Measurements from ENCODE around the gene GDF3.
A peak's percentile ranks its signal among the peaks of the same experiment; 100 is the strongest.
"Not testable (repeated sequence)": the region's sequence is repeated elsewhere in the genome, so short reads cannot be mapped to it uniquely, and the experiment has no call there.

The GDF3 gene

GRCh38 chr12:7681535-7681934, 14.0 kb downstream of the GDF3 start:
- ATAC-seq = no peak
- H3K27me3 Mint-ChIP-seq = peaks cover 9% of the 10 kb centered on the region
- no peaks in the 10 kb centered on the region for H3K36me3 Mint-ChIP-seq
- H3K9me3 Mint-ChIP-seq = no peaks in the 10 kb centered on the region
- H3K4me3 Mint-ChIP-seq = no peak overlapping the region
- H3K4me1 Mint-ChIP-seq = peaks cover 13% of the 10 kb centered on the region
- H3K27ac Mint-ChIP-seq = no peak overlapping the region

DNA sequence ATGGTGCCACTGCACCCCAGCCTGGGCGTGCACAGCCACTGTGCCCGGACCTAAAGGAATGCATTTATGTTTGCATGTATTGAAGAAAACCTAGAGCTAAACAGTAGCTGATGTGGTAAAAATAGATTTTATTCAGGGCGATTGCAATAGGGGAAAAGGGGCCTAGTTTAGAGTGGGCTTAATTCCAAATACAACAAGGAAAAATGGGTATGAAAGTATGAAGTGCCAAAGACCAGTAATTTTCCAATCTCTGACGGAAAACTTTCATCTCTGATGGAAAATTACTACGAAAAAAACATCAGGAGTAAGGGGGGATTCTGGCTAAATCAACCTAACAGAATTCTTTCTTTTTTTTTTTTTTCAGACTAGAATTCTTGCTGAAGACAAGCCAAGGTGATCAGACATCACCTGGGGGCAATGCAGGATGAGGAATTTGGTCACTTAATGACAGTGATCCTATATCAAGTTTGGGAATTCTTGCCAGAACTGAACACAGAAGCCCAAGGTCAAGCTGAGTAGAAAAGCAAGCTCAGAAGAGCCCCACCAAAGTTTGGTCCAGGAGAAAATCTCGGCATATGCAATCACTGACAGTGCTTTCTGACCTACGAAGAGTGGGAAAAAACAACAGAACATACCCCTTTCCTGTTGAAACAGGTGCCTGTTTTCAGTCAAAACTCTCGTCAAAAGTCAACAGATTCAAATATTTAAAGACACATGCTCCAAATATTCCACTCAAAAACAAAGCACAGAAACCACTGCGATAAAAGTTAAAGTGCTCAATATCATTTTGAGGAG, 16.1 kb downstream of the GDF3 start:
- Mint-ChIP-seq H3K4me3 (no peak overlapping the region), H3K36me3 (no peaks in the 10 kb centered on the region), H3K27ac (no peak overlapping the region), H3K27me3 (peaks cover 10% of the 10 kb centered on the region), H3K9me3 (no peaks in the 10 kb centered on the region), H3K4me1 (peaks cover 11% of the 10 kb centered on the region)
- ATAC-seq = no peak

GRCh38 chr12:7678744-7679143, 16.8 kb downstream of the GDF3 start:
- H3K36me3 Mint-ChIP-seq = no peaks in the 10 kb centered on the region
- no peaks in the 10 kb centered on the region for H3K9me3 Mint-ChIP-seq
- no peak overlapping the region for H3K4me3 Mint-ChIP-seq
- no peak overlapping the region for H3K27ac Mint-ChIP-seq
- peaks cover 7% of the 10 kb centered on the region for H3K4me1 Mint-ChIP-seq
- no peak for ATAC-seq
- peaks cover 15% of the 10 kb centered on the region for H3K27me3 Mint-ChIP-seq

- H3K4me3 Mint-ChIP-seq = peak overlapping the region; percentile 27
- H3K9me3 Mint-ChIP-seq, H3K36me3 Mint-ChIP-seq, H3K4me1 Mint-ChIP-seq, H3K27ac Mint-ChIP-seq, ATAC-seq: not testable (repeated sequence)
- peaks cover 15% of the 10 kb centered on the region for H3K27me3 Mint-ChIP-seq
Measured at GRCh38 chr12:7677432-7677888, 18.1 kb downstream of the GDF3 start.

GRCh38 chr12:7675455-7675854, 20.1 kb downstream of the GDF3 start:
- not testable (repeated sequence) for ATAC-seq, H3K4me3 Mint-ChIP-seq, H3K27ac Mint-ChIP-seq, H3K36me3 Mint-ChIP-seq, H3K4me1 Mint-ChIP-seq, H3K9me3 Mint-ChIP-seq
- peaks cover 15% of the 10 kb centered on the region for H3K27me3 Mint-ChIP-seq

DNA sequence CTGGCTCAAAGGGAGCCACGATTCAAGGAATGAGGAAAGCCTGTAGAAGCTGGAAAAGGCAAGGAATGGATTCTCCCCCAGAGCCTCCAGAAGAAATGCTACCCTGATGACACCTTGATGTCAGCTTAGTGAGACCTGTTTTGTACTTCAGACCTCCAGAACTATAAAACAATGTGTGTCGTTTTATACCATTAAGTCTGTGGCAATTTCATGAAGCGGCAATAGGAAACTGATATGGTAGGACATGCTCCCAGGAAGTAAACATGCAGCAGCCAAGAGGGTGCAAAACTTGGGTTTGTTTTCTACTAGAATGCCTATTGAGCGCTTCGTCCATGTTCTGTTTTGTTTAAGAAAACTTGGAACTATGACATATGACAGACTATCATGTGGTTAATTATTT, 27.4 kb downstream of the GDF3 start:
- H3K27me3 Mint-ChIP-seq = no peaks in the 10 kb centered on the region
- no peaks in the 10 kb centered on the region for H3K4me1 Mint-ChIP-seq
- no peak overlapping the region for H3K27ac Mint-ChIP-seq
- no peak overlapping the region for H3K4me3 Mint-ChIP-seq
- no peaks in the 10 kb centered on the region for H3K9me3 Mint-ChIP-seq
- no peak for ATAC-seq
- H3K36me3 Mint-ChIP-seq = no peaks in the 10 kb centered on the region

DNA sequence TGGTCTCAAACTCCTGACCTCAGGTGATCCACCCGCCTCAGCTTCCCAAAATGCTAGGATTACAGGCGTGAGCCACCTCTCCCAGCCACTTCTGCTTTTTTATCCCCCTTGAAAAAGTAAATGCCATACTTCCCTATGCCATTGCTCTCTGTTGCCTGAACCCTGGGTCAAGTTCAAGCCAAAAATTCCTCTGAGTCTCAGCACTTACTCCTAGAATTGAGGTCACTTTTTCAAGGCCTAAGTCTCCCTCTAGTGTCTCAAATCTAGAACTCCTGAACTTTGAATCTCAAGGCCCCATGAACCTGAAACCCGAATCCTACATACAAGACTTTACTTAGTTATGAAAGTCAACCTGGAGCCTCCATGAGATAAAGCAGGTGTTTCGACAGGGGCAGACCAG, 28.4 kb downstream of the GDF3 start:
- H3K27ac Mint-ChIP-seq = no peak overlapping the region
- H3K27me3 Mint-ChIP-seq = no peaks in the 10 kb centered on the region
- ATAC-seq = no peak
- H3K4me3 Mint-ChIP-seq = no peak overlapping the region
- H3K9me3 Mint-ChIP-seq = no peaks in the 10 kb centered on the region
- H3K4me1 Mint-ChIP-seq = no peaks in the 10 kb centered on the region
- H3K36me3 Mint-ChIP-seq = no peaks in the 10 kb centered on the region

DNA sequence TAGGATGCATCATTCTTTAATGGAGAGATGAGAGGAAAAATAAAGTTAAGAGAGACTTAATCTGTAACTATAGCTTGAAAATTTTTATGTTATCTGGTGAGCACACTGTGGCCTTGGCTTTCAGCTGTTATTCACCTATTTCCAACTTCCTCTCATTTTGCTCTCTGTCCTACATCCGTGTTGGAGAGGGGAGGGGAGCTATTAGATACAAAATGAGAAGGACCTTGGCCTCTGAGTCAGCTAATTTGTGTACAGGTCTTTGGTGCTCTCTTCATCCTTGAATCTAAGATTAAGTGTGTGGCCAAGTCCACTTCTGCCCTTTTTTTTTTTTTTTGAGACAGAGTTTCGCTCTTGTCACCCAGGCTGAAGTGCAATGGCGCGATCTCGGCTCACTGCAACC, 29.0 kb downstream of the GDF3 start:
- Mint-ChIP-seq H3K4me1 (no peaks in the 10 kb centered on the region), H3K27me3 (no peaks in the 10 kb centered on the region), H3K9me3 (no peaks in the 10 kb centered on the region), H3K27ac (no peak overlapping the region), H3K4me3 (no peak overlapping the region), H3K36me3 (no peaks in the 10 kb centered on the region)
- no peak for ATAC-seq

GRCh38 chr12:7661741-7662140, 33.8 kb downstream of the GDF3 start:
- no peaks in the 10 kb centered on the region for H3K4me1 Mint-ChIP-seq
- peaks cover 2% of the 10 kb centered on the region for H3K9me3 Mint-ChIP-seq
- peaks cover 5% of the 10 kb centered on the region for H3K27me3 Mint-ChIP-seq
- ATAC-seq = no peak
- H3K36me3 Mint-ChIP-seq = no peaks in the 10 kb centered on the region
- no peak overlapping the region for H3K27ac Mint-ChIP-seq
- H3K4me3 Mint-ChIP-seq = no peak overlapping the region

DNA sequence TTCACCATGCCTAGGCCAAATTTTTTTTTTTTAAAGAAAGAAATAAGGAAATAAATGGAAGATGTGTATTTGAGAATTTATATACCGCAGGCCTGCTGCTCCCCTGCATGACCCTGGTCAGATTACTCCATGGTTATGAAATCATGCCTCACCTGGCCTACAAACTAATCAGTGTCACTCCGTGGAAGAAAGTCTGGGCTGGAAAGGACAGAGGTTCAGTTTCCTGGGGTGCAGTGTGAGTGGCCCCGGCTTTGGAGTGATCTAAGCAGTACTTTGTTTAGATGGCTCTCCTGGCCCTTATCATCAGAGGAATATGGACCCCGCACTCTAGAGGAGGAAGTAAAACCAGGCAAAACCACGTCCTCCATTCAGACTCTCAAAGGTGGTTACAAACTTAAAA, 39.5 kb downstream of the GDF3 start:
- Mint-ChIP-seq H3K27ac (no peak overlapping the region), H3K27me3 (peaks cover 37% of the 10 kb centered on the region), H3K36me3 (no peaks in the 10 kb centered on the region), H3K4me3 (no peak overlapping the region), H3K9me3 (peaks cover 2% of the 10 kb centered on the region), H3K4me1 (peaks cover 6% of the 10 kb centered on the region)
- no peak for ATAC-seq

DNA sequence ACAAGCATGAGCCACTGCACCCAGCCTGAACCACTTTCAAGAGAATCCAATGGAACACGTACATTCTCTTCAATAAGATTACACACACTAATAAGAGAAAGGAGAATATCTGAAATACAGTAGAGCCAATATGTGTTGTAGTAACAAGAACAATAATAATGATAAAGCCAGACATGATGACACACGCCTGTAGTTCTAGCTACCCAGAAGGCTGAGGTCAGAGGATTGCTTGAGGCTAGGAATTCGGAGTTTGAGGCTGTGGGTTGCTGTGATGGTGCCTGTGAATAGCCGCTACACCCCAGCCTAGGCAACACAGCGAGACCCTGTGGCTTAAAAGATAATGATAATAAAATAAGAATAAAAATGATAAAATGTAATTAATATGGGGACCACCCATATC, 45.5 kb downstream of the GDF3 start:
- Mint-ChIP-seq H3K4me3 (no peak overlapping the region), H3K9me3 (no peaks in the 10 kb centered on the region), H3K4me1 (peaks cover 19% of the 10 kb centered on the region), H3K27me3 (peaks cover 17% of the 10 kb centered on the region), H3K36me3 (no peaks in the 10 kb centered on the region), H3K27ac (no peak overlapping the region)
- no peak for ATAC-seq

DNA sequence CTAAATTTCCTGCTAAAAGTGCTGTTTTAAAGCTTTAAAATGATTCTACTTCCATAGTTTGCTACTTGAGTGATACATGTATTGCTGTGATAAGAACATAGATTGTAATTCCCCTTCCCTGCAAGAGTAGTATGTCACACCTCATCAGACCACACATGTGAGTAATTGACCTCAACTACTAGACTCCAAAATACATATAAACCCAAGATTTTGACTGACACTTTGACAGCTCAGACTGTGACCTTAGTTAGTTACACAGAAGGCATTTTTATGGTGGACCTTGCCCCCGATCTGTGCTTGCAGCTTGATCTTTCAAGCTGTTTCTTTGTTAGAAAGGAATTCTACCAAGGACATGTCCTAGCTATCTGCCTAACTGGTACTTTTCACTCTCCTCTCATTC, 48.5 kb downstream of the GDF3 start:
- Mint-ChIP-seq H3K4me1 (peaks cover 13% of the 10 kb centered on the region), H3K27ac (no peak overlapping the region), H3K9me3 (no peaks in the 10 kb centered on the region), H3K36me3 (no peaks in the 10 kb centered on the region), H3K27me3 (peaks cover 9% of the 10 kb centered on the region), H3K4me3 (no peak overlapping the region)
- ATAC-seq = no peak

DNA sequence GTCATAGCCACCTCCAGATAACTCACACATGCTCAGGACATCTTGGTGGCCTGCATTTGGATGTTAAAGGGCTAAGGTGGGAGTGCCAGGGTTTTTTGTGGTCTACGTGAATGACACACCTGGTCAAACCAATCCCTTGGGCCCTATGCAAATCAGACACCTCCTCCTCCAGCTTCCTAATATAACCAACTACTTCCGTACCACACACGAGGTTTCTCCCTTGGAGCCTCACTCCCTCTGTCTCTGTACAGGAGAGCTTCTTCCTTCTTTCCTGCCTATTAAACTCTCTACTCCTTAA, 49.4 kb downstream of the GDF3 start:
- no peak for ATAC-seq
- Mint-ChIP-seq H3K36me3 (no peaks in the 10 kb centered on the region), H3K27ac (no peak overlapping the region), H3K4me3 (no peak overlapping the region), H3K4me1 (peaks cover 13% of the 10 kb centered on the region), H3K9me3 (no peaks in the 10 kb centered on the region), H3K27me3 (peaks cover 9% of the 10 kb centered on the region)

GRCh38 chr12:7645395-7646177, 50.0 kb downstream of the GDF3 start:
- H3K4me1 Mint-ChIP-seq = peaks cover 13% of the 10 kb centered on the region
- H3K36me3 Mint-ChIP-seq = no peaks in the 10 kb centered on the region
- no peak overlapping the region for H3K27ac Mint-ChIP-seq
- ATAC-seq = no peak
- no peak overlapping the region for H3K4me3 Mint-ChIP-seq
- H3K27me3 Mint-ChIP-seq = peaks cover 9% of the 10 kb centered on the region
- no peaks in the 10 kb centered on the region for H3K9me3 Mint-ChIP-seq

DNA sequence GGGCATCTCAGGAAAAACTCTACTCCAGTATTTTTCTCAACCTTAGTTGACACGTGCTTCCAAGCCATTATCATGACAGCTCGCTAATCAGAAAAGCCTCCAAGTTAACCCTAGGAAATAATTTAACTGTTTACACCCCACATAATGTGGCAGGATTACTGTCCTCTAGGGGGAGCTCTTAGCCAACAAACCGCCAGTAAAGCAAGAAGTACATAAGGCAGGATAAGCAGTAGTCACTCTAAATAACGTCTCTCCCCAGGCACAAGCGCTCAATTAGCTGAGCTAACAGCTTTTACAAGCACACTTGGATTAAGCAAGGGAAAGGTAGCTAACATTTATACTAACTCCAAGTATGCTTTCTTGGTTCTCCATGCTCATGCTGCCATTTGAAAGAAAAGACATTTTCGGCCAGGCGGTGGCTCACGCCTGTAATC, 52.7 kb downstream of the GDF3 start:
- ATAC-seq = no peak
- H3K36me3 Mint-ChIP-seq = no peaks in the 10 kb centered on the region
- peaks cover 24% of the 10 kb centered on the region for H3K4me1 Mint-ChIP-seq
- no peak overlapping the region for H3K27ac Mint-ChIP-seq
- H3K9me3 Mint-ChIP-seq = no peaks in the 10 kb centered on the region
- peaks cover 24% of the 10 kb centered on the region for H3K27me3 Mint-ChIP-seq
- H3K4me3 Mint-ChIP-seq = no peak overlapping the region

GRCh38 chr12:7642287-7642686, 53.3 kb downstream of the GDF3 start:
- no peak overlapping the region for H3K27ac Mint-ChIP-seq
- ATAC-seq = no peak
- H3K27me3 Mint-ChIP-seq = peaks cover 29% of the 10 kb centered on the region

More at GRCh38 chr12:7642287-7642686, 53.3 kb downstream of the GDF3 start:
- Mint-ChIP-seq H3K9me3 (no peaks in the 10 kb centered on the region), H3K4me1 (peaks cover 24% of the 10 kb centered on the region), H3K4me3 (no peak overlapping the region), H3K36me3 (no peaks in the 10 kb centered on the region)

Measured in stimulated activated memory B cell treated with anti-CD40 and anti-IgM and Interleukin-4, amounts not matched to agents 10 μg/mL and 1 μg/mL and 100 μg/mL, for 72 hours (primary cell).